Karpas-422 (cell line): ENCODE data around the gene AP2A2. TPM values are rescaled to one million over a fixed set of nuclear protein-coding genes. Genes with fewer than 3 reads are reported as not detected.

ENCODE experiments used
- DNase-seq: peaks from one replicate; pipeline ENCODE4 v3.0.0-alpha.2; 2015
- H2AFZ ChIP-seq: fragments of 200-600 bp; sonication (generic); 2 replicates; pipeline ENCODE4 v1.6.1; 2014; ENCODE audit warnings: antibody characterized with exemption, low read length, mixed read lengths
- H3K27ac ChIP-seq: fragments of 200-600 bp; sonication (generic); 2 replicates; pipeline ENCODE4 v1.5.1; 2014; ENCODE audit warnings: mild to moderate bottlenecking, low read length, moderate library complexity
- H3K27me3 ChIP-seq: fragments of 200-600 bp; sonication (generic); 2 replicates; pipeline ENCODE4 v1.6.1; 2014; ENCODE audit warnings: low read length, mixed read lengths
- H3K36me3 ChIP-seq: fragments of 200-600 bp; sonication (generic); 2 replicates; pipeline ENCODE4 v1.6.1; 2014; ENCODE audit warnings: low read length, mixed read lengths; ENCODE audit not compliant: insufficient read depth
- H3K4me1 ChIP-seq: fragments of 200-600 bp; sonication (generic); 2 replicates; pipeline ENCODE4 v1.6.1; 2014; ENCODE audit warnings: mild to moderate bottlenecking, low read length, mixed read lengths
- H3K4me2 ChIP-seq: fragments of 200-600 bp; sonication (generic); 2 replicates; pipeline ENCODE4 v1.6.1; 2014; ENCODE audit warnings: low read length, low read depth, mild to moderate bottlenecking; ENCODE audit not compliant: poor library complexity, severe bottlenecking
- H3K4me3 ChIP-seq: fragments of 200-600 bp; sonication (generic); 2 replicates; pipeline ENCODE4 v1.5.1; 2014; ENCODE audit warnings: mild to moderate bottlenecking, antibody characterized with exemption, low read length, mixed read lengths
- H3K79me2 ChIP-seq: fragments of 200-600 bp; sonication (generic); 2 replicates; pipeline ENCODE4 v1.6.1; 2014; ENCODE audit warnings: mild to moderate bottlenecking, low read length, mixed read lengths
- H3K9ac ChIP-seq: fragments of 200-600 bp; sonication (generic); 2 replicates; pipeline ENCODE4 v1.6.0; 2014; ENCODE audit warnings: low read length
- H3K9me2 ChIP-seq: fragments of 200-600 bp; sonication (generic), shearing (Covaris generic); replicated peaks from 2 replicates; pipeline ENCODE4 v1.6.0; 2014; ENCODE audit warnings: mild to moderate bottlenecking, low read length, moderate library complexity; ENCODE audit not compliant: insufficient read depth
- H3K9me3 ChIP-seq: fragments of 300-700, 200-600 bp; sonication (generic); 2 replicates; pipeline ENCODE4 v1.6.1; 2014; ENCODE audit warnings: low read length, mixed read lengths
- H4K20me1 ChIP-seq: fragments of 200-600 bp; sonication (generic); 2 replicates; pipeline ENCODE4 v1.6.1; 2014; ENCODE audit warnings: mild to moderate bottlenecking, antibody characterized with exemption, low read length, low read depth; ENCODE audit not compliant: insufficient read depth
- total RNA-seq: library from RNA; depleted of rRNA; stranded (reverse); fragments of >200 nt; shearing (Covaris generic); gene quantifications from 2 replicates; pipeline ENCODE4 v1.2.3, GENCODE V29; 2014; ENCODE audit warnings: low replicate concordance

Gene AP2A2
- total RNA-seq, 1 experiment from 2014 or later: 34.6 TPM

DNA sequence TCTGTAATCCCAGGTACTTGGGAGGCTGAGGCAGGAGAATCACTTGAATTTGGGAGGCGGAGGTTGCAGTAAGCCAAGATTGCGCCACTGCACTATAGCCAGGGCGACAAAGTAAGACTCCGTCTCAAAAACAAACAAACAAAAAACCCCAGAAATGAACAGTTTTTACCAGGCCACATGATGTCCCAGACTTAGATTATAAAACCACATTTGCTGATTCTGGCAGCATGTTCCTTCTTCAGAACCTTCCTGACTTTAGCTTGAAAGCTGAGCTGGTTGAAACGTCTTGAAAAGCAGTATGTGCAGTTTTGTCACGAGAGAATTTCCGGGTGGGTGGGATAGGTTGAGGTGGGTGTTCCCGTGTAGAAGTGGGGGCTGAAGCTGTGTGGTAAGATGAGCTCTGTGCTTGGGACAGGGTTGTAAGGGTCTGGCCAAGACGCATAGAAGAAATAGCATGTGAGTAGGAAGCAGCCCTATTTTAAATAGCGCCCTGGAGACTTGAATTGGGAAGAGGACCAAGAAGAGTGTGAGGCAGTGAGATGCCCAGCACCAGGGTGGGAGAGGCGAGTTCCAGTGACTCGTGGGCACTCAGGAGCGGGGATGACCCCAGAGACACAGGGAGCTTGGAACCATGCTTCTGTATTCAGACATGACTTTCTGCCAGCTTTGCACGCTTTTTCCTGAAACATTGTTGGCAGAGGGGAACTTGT, 7.6 kb downstream of the AP2A2 start:
- Histone ChIP-seq H3K4me2 (no peak overlapping the region), H3K4me1 (no peaks in the 10 kb centered on the region; the same call in 1 of the 2 replicates), H2AFZ (no peak overlapping the region), H3K27me3 (no peaks in the 10 kb centered on the region), H3K9me2 (no peaks in the 10 kb centered on the region), H3K79me2 (peaks cover 90% of the 10 kb centered on the region), H4K20me1 (no peaks in the 10 kb centered on the region), H3K4me3 (no peak overlapping the region), H3K9me3 (no peaks in the 10 kb centered on the region), H3K27ac (no peak overlapping the region), H3K9ac (no peak overlapping the region), H3K36me3 (no peaks in the 10 kb centered on the region)
- DNase-seq: no peak

DNA sequence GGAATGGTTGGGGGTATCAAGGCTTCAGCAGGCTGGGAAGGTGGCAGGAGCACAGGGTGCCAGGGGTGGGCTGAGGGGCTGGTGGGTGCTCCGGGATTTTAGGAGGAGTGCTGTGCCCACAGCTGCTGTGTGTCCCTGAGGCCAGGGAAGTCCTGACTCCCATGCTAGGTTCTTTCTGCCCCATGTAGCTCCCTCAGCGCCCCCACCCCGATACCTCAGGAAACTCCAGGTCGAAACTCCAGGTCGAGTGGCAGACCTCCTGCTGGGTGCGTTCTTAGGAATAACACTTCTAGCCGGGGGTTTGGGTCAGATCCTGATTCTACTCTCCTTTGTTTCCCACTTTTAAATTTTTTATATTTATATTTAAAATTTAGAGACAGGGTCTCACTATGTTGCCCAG, 8.3 kb downstream of the AP2A2 start:
- H3K9ac ChIP-seq: no peak overlapping the region
- no peak overlapping the region for H2AFZ ChIP-seq
- no peaks in the 10 kb centered on the region for H3K9me2 ChIP-seq
- no peak overlapping the region for H3K4me3 ChIP-seq
- no peaks in the 10 kb centered on the region for H3K36me3 ChIP-seq
- H3K27me3 ChIP-seq: no peaks in the 10 kb centered on the region
- no peaks in the 10 kb centered on the region for H4K20me1 ChIP-seq
- H3K9me3 ChIP-seq: no peaks in the 10 kb centered on the region
- DNase-seq: no peak
- no peak overlapping the region for H3K27ac ChIP-seq
- peaks cover 90% of the 10 kb centered on the region for H3K79me2 ChIP-seq
- no peaks in the 10 kb centered on the region; the same call in 1 of the 2 replicates for H3K4me1 ChIP-seq
- H3K4me2 ChIP-seq: no peak overlapping the region

DNA sequence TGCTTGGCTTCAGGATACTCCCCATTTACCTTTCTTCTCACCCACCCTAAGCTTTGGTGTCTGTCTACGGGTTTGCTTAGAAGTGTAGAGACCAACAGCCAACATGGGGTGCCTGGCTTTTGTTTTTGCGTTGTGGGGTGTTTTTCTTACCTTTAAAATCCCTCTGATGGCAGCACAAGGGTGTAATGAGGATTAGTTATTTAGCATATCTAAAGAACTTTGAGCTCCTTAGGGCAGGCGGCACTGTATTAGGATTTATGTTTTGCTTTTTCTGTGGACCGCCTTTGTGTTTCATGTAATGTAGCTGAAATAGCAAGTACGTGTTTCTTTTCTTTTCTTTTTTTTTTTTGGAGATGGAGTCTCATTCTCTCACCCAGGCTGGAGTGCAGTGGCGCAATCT, 8.9 kb downstream of the AP2A2 start:
- no peaks in the 10 kb centered on the region for H3K9me2 ChIP-seq
- H3K27me3 ChIP-seq: no peaks in the 10 kb centered on the region
- peaks cover 90% of the 10 kb centered on the region for H3K79me2 ChIP-seq
- no peak overlapping the region for H3K4me2 ChIP-seq
- H4K20me1 ChIP-seq: no peaks in the 10 kb centered on the region
- no peak overlapping the region for H3K4me3 ChIP-seq
- no peaks in the 10 kb centered on the region for H3K36me3 ChIP-seq
- no peaks in the 10 kb centered on the region; the same call in 1 of the 2 replicates for H3K4me1 ChIP-seq
- no peak overlapping the region for H3K9ac ChIP-seq
- no peak overlapping the region for H2AFZ ChIP-seq
- H3K27ac ChIP-seq: no peak overlapping the region
- no peak for DNase-seq
- no peaks in the 10 kb centered on the region for H3K9me3 ChIP-seq

GRCh38 chr11:936199-936598, 10.5 kb downstream of the AP2A2 start:
- H3K4me2 ChIP-seq: no peak overlapping the region
- peaks cover 92% of the 10 kb centered on the region for H3K79me2 ChIP-seq
- no peak overlapping the region for H2AFZ ChIP-seq
- no peak overlapping the region for H3K9ac ChIP-seq
- no peak for DNase-seq
- H3K9me3 ChIP-seq: no peaks in the 10 kb centered on the region
- no peaks in the 10 kb centered on the region for H3K9me2 ChIP-seq
- no peaks in the 10 kb centered on the region for H3K36me3 ChIP-seq
- H4K20me1 ChIP-seq: no peaks in the 10 kb centered on the region
- H3K27me3 ChIP-seq: no peaks in the 10 kb centered on the region
- H3K27ac ChIP-seq: no peak overlapping the region
- no peaks in the 10 kb centered on the region; the same call in 1 of the 2 replicates for H3K4me1 ChIP-seq
- H3K4me3 ChIP-seq: no peak overlapping the region

DNA sequence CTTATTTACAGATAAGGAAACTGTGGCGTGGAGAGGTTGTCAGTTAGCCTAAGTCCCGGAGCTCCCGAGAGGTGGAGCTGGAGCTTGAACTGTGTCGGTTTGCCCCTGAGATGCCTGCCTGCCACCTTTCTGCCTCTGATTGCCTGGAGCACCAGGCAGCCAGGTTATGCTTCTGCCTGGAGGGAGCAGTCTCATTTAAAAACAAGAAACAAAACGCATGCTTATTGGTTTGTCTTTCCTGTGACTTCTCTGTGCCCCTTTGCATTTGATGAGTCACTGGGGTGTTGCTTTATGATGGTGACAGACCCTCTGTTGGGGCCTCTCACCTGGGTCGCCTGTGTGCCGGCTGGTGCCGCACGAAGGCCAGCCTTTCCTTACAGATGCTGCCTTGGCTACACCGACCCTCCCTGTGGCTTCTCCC, 12.2 kb downstream of the AP2A2 start:
- H3K9ac ChIP-seq: no peak overlapping the region
- H3K4me3 ChIP-seq: no peak overlapping the region
- no peak overlapping the region for H3K27ac ChIP-seq
- no peak overlapping the region for H2AFZ ChIP-seq
- no peaks in the 10 kb centered on the region; the same call in 1 of the 2 replicates for H3K4me1 ChIP-seq
- H3K79me2 ChIP-seq: peaks cover 91% of the 10 kb centered on the region
- H3K9me3 ChIP-seq: no peaks in the 10 kb centered on the region
- no peaks in the 10 kb centered on the region for H3K27me3 ChIP-seq
- H4K20me1 ChIP-seq: no peaks in the 10 kb centered on the region
- H3K4me2 ChIP-seq: no peak overlapping the region
- H3K36me3 ChIP-seq: no peaks in the 10 kb centered on the region
- H3K9me2 ChIP-seq: no peaks in the 10 kb centered on the region
- DNase-seq: no peak

- Histone ChIP-seq H3K36me3 (peaks cover 1% of the 10 kb centered on the region; the same call in 1 of the 2 replicates), H3K9me2 (no peaks in the 10 kb centered on the region), H3K9me3 (peaks cover under 1% of the 10 kb centered on the region; the same call in 1 of the 2 replicates), H4K20me1 (no peaks in the 10 kb centered on the region), H3K4me1 (no peaks in the 10 kb centered on the region; the same call in 1 of the 2 replicates), H3K9ac (no peak overlapping the region), H2AFZ (no peak overlapping the region), H3K27me3 (no peaks in the 10 kb centered on the region), H3K4me2 (no peak overlapping the region), H3K4me3 (no peak overlapping the region), H3K79me2 (peaks cover 83% of the 10 kb centered on the region), H3K27ac (no peak overlapping the region)
- no peak for DNase-seq
Measured at GRCh38 chr11:940496-941135, 14.9 kb downstream of the AP2A2 start.

- Histone ChIP-seq H3K79me2 (peaks cover 82% of the 10 kb centered on the region), H3K9ac (no peak overlapping the region), H2AFZ (no peak overlapping the region), H3K27me3 (no peaks in the 10 kb centered on the region), H3K4me3 (no peak overlapping the region), H3K36me3 (peaks cover 9% of the 10 kb centered on the region), H3K27ac (no peak overlapping the region), H3K4me2 (no peak overlapping the region), H4K20me1 (no peaks in the 10 kb centered on the region), H3K9me2 (no peaks in the 10 kb centered on the region), H3K9me3 (peaks cover 6% of the 10 kb centered on the region), H3K4me1 (no peaks in the 10 kb centered on the region; the same call in 1 of the 2 replicates)
- DNase-seq: no peak
Measured at GRCh38 chr11:942823-943222, 17.2 kb downstream of the AP2A2 start.

DNA sequence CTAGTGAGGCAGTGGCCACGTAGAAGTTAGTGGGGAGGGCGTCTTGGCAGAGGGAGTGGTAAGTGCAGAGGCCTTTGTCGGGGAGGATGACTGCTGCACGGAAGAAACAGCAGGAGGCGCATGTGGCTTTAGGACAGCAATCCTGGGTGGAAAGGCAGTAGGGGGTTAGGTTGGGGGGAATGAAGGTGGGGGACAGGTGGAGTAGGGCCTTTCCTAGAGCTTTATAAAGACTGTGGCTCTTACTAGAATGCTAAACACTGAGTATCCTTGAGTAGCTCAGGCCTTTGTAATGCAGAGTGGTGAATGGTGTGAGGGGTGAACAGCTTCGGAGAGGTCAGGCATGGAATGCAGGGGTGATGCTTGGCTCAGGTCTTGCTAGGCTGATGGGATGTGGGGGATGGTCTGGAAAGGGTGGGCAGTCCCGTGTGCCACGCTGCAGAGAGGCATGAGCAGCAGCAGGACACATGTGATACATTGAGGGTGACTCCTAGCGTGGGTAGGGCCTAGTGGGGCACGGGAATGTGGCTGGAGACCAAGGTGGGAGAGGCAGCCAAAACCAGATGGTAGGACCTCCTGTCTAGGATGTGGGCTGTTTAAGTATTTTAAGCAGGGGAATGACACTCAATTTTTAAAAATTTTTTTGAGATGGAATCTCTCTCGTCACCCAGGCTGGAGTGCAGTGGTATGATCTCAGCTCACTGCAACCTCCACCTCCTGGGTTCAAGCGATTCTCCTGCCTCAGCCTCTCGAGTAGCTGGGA, 19.2 kb downstream of the AP2A2 start:
- Histone ChIP-seq H3K9me2 (no peaks in the 10 kb centered on the region), H3K27me3 (no peaks in the 10 kb centered on the region), H3K36me3 (peaks cover 13% of the 10 kb centered on the region), H3K4me2 (no peak overlapping the region), H3K9me3 (peaks cover 11% of the 10 kb centered on the region), H3K4me1 (no peaks in the 10 kb centered on the region), H2AFZ (no peak overlapping the region), H3K79me2 (peaks cover 79% of the 10 kb centered on the region), H3K9ac (no peak overlapping the region), H3K27ac (no peak overlapping the region), H3K4me3 (no peak overlapping the region), H4K20me1 (no peaks in the 10 kb centered on the region)
- DNase-seq: no peak
